GM12872 (cell line): ENCODE data around the gene IRF6.

Experiments
- CTCF ChIP-seq: IDR thresholded peaks from 3 replicates; pipeline ENCODE4 v1.5.1; 2011; ENCODE audit warnings: low read depth, mild to moderate bottlenecking, low read length, moderate library complexity; ENCODE audit not compliant: insufficient read depth

The IRF6 gene

DNA sequence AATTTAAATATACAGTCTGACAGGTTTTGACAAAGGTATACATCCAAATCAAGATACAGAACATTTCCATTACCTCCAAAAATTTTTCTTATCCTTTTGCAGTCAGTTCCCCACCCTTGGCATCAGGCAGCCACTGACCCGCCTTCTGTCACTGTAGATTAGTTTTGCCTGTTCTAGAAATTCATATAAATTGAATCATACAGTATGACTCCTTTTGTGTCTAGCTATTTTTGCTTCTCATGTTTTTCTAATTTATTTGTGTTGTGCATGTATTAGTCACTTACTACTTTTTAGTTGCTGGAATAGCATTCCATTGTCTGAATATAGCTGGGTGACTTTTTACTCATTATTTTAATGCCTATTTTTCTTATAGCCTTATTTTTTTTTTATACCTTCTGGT is 25.7 kb upstream of the IRF6 start:
- TF ChIP-seq CTCF: no peak

DNA sequence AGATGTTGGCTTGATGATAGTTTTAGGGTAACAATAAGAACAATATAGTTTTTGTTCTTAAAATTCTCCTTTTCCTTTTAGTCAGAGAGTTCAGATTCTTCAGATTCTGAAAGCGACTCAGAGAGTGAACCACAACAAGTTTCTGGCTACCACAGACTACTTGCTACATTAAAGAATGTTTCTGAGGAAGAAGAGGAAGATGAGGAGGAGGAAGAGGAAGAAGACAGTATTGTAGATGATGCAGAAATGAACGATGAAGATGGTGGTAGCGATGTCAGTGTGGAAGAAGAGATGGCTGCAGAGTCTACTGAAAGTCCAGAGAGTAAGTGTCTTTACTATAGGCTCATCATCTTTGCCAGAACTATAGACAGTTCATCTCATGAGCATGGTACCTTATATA is 24.8 kb upstream of the IRF6 start:
- no peak for TF ChIP-seq CTCF

GRCh38 chr1:209829716-209830115 is 23.8 kb upstream of the IRF6 start:
- no peak for TF ChIP-seq CTCF

GRCh38 chr1:209827384-209828262 is 21.7 kb upstream of the IRF6 start, which contains the start of gene UTP25:
UTP25 (plus strand) TSS chr1:209827972; CDS start chr1:209828064, 92 bp downstream.
- peak; percentile 79 for TF ChIP-seq CTCF

GRCh38 chr1:209825591-209826434 is 19.9 kb upstream of the IRF6 start:
- TF ChIP-seq CTCF: no peak

DNA sequence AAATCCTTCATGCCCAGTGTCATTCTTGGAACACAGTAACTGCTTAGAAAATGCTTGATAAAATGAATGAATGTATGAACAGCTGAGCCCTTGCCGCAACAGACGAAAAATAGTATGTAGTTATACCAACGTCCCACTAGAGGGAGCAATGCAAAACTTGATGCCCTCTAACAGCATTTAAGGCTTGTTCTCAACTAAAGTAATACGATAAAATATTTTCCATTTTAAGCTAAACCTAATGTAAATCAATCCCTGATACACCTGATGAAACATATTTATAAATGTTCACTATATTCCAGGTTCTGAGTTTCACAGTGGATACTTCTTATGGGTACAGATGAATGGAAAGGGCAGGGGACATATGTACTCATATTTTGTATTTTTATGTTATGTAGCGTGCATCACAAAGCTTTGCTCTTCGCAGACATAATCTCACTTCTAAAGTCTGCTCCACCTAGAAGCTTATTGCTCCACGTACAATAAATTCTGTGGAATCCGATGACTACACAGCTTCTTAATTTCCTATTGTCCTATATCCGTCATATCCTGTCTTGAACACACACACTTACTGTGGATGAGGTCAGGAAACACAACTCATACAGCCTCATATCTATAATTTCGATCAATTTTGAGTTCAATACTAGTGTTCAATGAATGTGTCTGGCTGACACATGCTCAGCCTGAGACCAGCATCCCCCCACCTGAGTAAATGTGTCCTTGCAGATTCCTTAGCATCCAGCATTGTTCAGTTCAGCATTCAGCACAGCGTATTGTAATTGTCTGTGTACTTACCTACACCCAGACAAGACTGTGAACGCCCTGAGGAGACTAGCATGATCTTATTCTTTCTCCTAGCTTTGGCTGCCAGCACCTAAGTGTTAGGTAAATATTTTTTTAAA is 17.4 kb upstream of the IRF6 start:
- TF ChIP-seq CTCF: peak; percentile 72

DNA sequence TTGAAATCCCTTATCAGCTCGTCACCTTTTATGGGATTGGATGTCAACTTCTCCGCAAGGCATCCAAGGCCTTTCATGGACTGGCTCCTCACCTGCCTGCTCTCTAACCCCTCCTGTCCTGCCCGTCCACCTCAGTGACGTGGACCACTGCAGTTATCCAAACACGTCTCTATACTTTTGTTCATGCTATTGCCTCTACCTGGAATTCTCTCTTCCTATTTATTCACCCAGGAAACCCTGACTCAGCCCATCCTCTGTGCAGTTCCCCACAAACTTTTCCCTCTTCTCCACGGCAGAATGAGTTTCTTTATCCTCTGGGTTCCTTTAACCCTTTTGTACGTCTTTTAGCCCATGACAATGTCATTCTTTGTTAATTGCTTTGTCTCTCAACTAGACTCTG is 16.8 kb upstream of the IRF6 start:
- no peak for TF ChIP-seq CTCF
